GM21447 (cell line): ENCODE results near the gene EPHA2.

ENCODE experiments used
- ATAC-seq: cut with Tn5 transposase; IDR thresholded peaks from one replicate; pipeline ENCODE4 v1.9.1; 2021; ENCODE audit not compliant: unreplicated experiment

Gene EPHA2

DNA sequence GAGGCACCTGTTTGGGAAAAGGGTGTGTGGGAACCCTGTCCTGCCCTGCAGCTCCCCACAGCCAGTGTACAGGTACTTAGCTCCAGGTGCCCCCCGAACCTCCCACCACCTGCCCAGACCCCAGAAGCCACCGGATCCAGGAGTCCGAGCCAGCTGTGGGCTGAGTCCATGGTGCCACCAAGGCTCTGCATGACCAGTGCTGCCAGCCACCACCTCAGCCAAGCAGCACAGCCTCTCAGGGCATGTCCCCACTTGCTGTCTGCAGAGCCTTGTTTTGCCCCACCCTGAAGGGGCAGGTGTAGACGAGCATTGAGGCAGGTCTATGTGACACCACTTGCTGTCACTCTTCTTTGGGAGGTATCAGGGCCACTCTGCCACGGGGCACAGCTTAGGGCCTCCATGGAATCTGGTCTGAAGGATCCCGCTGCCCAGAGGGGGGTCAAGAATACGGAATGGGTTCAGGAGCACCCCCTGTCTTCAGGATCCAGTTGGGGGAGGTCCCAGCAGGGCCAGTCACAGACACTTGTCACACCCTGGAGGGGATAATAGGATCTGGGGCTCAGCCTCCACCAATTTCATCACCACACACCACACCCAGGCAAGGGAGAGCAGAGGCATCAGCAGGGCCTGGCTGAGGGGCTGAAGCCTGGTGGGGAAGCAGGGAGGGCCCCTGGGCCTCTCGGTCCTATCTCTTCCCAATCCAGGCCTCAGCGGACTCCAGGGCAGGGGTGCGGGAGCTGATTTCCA is 28.9 kb upstream of the EPHA2 start:
- no peak for ATAC-seq

DNA sequence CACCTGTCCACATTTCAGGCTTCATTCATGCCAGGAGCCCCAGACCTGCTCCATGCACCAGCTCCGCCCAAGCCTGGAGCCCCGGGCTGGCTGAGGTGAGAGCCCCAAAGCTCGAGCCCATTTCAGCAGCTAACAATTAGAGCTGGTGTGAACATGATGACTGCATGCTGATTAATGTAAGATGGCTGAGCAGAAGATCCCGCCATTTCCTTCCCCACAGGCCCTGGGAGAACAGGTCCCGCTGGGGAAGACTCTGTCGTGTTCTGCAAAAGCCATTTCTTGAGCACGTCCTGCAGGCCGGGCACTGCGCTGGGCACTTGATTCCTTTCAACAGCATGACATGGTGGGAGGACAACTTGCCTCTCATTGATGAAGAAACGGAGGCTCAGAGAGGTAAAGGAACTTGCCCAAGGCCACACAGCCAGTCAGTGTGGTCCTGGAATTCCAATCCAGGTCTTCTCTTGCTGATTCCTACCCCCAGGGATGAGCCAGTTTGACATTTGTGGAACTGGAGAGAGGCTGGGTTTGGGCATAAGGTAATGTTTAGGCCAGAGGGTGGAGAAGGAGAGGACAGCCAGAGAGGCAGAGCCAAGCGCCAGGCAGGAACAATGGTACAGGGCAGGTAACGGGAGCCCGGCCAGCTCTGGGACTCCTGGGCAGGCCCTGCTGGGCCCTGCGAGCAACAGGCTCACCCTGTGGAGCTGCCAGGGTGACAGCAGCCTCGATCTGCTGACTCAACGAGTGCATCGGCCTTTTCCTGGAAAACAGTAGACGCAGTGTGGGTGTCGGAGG is 28.1 kb upstream of the EPHA2 start:
- no peak for ATAC-seq

- no peak for ATAC-seq
Measured at GRCh38 chr1:16183179-16183578, 27.3 kb upstream of the EPHA2 start.

- ATAC-seq, result no peak
Measured at GRCh38 chr1:16181887-16182719, 26.2 kb upstream of the EPHA2 start.

GRCh38 chr1:16180291-16180824 is 24.5 kb upstream of the EPHA2 start:
- ATAC-seq, result no peak

GRCh38 chr1:16178596-16179497 is 23.0 kb upstream of the EPHA2 start:
- ATAC-seq, result no peak

DNA sequence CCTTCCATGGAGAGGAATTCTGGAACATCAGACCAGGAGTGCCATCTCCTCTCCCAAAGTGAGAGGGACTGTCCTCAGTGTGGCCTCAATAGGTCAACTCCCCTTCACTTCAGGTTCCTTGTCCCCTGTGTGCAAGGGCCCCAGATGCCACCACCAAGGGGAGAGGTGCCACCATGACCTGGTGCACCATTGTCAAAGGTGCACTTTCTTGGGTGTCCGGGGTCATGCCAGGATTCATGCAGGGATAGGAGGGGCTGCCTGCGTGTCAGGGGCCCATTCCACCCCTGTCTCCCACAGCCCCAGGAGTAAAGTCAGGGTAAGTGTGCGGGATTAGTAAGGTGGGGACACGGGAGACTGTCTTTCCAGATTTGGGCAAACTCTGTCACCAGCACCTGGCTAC is 21.4 kb upstream of the EPHA2 start:
- ATAC-seq, result no peak

- ATAC-seq, result no peak
Measured at GRCh38 chr1:16176653-16177052, 20.8 kb upstream of the EPHA2 start.

GRCh38 chr1:16175610-16176553 is 20.0 kb upstream of the EPHA2 start:
- ATAC-seq, result no peak

DNA sequence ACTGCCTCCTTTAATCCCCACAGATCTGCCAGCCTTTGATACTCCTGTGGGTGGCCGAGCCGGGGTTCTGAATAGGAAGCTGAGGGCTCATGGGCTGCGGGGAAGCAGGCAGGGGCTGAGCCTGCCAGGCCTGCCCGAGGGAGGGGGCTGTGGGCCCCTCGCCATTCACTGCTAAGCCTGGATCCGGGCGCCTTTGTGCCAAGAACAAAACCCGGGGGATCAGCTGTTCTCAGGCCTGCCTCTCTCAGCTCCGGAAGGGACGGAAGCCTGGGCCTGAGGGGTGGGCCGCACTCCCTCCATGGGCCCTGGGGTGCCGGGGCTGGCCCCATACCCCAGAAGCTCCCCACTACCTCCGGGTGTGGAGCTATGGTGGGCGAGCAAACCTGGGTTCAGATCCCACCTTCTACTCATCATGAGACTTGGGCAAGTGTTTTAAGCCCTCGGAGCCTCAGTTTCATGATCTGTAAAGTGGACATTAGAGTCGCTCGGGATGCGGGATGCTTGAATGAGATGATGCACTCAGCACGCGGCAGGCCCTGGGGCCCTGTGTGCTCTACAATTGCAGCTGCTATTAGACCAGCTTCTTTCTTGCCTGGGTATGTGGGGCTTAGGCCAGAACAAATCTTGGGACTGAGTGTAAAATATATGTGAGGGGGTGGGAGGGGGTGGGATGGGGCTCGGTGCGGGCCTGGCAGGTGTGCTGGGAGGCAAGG is 19.2 kb upstream of the EPHA2 start:
- ATAC-seq, result no peak

DNA sequence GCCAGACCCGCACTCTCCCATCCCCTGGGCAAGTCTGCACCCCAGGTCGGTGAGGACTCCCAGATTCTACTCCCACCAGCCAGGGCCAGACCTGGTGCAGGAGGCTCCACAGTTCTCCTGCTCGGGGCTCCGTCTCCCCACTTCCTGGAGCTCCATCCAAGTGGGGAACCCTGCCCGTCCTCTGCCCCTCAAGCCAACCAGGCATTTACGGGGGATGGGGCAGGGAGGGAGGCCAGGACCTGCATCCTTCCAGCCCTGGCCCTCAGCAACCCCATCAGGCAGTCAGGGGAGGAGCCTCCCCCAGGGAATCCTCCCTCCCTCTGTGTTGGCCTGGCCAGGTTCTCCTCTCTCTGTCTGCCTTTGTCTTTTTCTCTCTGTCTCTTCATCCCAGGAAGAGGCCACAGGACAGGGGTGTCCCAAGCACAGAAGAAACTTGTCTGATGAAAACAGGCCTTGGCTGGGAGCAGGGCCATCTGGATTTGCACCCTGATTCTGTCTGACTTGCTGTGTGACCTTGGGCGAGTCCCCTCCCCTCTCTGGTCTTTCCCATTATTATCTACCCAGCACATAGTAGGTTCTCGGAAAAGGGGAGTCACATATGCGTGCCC is 18.5 kb upstream of the EPHA2 start:
- no peak for ATAC-seq

- ATAC-seq, result no peak
Measured at GRCh38 chr1:16173447-16174260, 17.8 kb upstream of the EPHA2 start.

GRCh38 chr1:16172964-16173446 is 17.1 kb upstream of the EPHA2 start:
- ATAC-seq, result no peak

DNA sequence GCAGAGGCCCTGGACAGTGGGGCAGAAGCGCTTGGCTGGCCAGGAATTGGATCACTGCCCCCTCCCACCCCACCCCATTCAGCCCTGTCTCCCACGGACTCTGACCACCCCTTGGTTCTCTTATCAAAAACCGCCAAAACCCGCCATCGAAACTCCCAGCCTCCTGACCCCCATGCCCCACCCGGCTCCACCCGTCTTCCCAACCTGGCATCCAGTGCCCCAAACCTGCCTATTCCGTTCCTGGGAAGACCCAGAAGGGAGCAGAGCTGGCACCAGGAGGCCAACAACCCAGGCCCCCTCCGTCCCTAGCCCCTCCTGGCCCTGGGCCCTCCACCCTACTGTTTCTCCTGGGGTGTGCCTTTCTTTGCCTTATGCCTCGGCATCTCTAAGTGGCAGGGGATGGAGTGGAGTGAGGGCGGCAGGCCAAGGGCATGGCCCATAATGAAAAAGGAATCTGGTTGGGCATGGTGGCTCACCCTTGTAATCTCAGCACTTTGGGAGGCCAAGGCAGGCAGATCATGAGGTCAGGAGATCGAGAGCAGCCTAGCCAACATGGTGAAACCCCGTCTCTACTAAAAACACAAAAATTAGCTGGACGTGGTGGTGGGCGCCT is 16.5 kb upstream of the EPHA2 start:
- no peak for ATAC-seq

DNA sequence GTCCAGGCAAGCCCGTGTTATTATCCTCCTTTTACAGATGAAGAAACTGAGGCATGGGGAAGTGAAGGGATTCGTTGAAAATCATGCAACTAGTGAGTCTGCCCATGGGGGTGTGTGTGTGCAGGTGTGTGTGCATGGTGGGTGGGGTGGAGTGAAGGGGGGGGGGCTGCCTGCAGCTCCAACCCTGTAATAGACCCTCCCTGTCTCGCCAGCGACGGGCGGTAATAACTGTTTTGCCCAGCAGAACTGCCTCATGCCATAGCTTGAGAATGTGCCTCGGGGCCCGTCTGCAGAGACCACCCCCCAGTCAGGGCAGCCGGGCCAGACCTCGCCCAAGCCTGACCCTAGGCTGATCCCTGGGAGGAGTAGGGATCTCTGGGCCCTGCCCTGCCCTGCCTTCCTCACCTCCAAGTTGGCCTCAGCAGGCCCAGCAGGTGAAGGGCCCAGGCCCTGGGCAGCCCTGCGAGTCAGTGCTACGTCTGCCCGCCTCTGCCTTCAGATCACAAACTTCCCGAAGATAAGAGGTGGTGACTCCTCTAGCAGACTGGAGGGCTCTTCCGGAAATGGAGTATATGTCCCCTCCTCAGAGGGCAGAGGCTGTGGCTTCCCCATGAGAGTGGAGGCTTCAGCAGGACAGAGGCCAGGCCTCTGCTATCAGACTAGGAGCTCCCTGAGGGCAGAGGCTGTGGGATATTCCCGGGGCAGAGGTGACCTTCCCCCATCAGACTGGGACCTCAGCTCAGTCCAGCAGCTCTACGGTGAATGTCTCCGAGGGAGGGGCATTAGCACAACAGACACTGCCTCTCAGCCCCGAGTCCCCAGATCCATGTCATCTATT is 15.7 kb upstream of the EPHA2 start:
- ATAC-seq, result no peak

- no peak for ATAC-seq
Measured at GRCh38 chr1:16170283-16170673, 14.4 kb upstream of the EPHA2 start.
